IMR-90 (cell line): Measurements from ENCODE around the gene ANKRD24. TPM values are rescaled to one million over a fixed set of nuclear protein-coding genes. Genes with fewer than 3 reads are reported as not detected.

Source experiments
- ATAC-seq: fragments of 200-7000 bp; cut with Tn5 transposase; 2 replicates; pipeline ENCODE4 v1.9.1; 2020; ENCODE audit warnings: low read depth, mild to moderate bottlenecking, moderate library complexity
- BruUV-seq: library from RNA; stranded (reverse); fragments of 400-500 nt; replicated peaks from 2 replicates; lab custom pipeline; 2021; lab: Mats Ljungman, UMichigan
- CTCF ChIA-PET: fragments of 300-600 bp; formaldehyde crosslinking; extraction: SDS; loops from one replicate; lab custom pipeline; 2021; ENCODE audit warnings: antibody characterized with exemption; lab: Yijun Ruan, JAX
- POLR2A ChIA-PET: fragments of 300-600 bp; sonication (Branson Sonifier 250); formaldehyde crosslinking; loops from one replicate; lab custom pipeline; 2022; ENCODE audit warnings: antibody characterized with exemption; ENCODE audit not compliant: unreplicated experiment; lab: Charles Lee
- DNase-seq: peaks from one replicate; pipeline ENCODE4 v3.0.0; 2013
- H2AFZ ChIP-seq: replicated peaks from 2 replicates; pipeline ENCODE3; 2013; ENCODE audit warnings: low read length, mild to moderate bottlenecking; ENCODE audit not compliant: poor library complexity
- H2AK5ac ChIP-seq: 2 replicates; pipeline ENCODE4 v1.6.1; 2013; ENCODE audit warnings: low read depth, low read length, inconsistent platforms
- H2AK9ac ChIP-seq: replicated peaks from 2 replicates; pipeline ENCODE3; 2013; ENCODE audit warnings: mild to moderate bottlenecking, low read depth, low read length, moderate library complexity; ENCODE audit not compliant: poor library complexity
- H2BK120ac ChIP-seq: 2 replicates; pipeline ENCODE4 v1.6.1; 2013; ENCODE audit warnings: low read depth, low read length, inconsistent platforms
- H2BK15ac ChIP-seq: 3 replicates; pipeline ENCODE4 v1.6.1; 2013; ENCODE audit warnings: low read depth, low read length, inconsistent platforms
- H2BK20ac ChIP-seq: 2 replicates; pipeline ENCODE4 v1.6.1; 2013; ENCODE audit warnings: low read depth, mild to moderate bottlenecking, inconsistent platforms, low read length, moderate library complexity
- H2BK5ac ChIP-seq: 2 replicates; pipeline ENCODE4 v1.6.1; 2013; ENCODE audit warnings: mild to moderate bottlenecking, low read depth, low read length, inconsistent platforms; ENCODE audit not compliant: poor library complexity, severe bottlenecking
- H3K14ac ChIP-seq: replicated peaks from 2 replicates; pipeline ENCODE4 v1.6.1; 2013; ENCODE audit warnings: low read depth, low read length, inconsistent platforms
- H3K18ac ChIP-seq: 2 replicates; pipeline ENCODE4 v1.6.1; 2013; ENCODE audit warnings: low read depth, low read length, control low read depth
- H3K23ac ChIP-seq: 2 replicates; pipeline ENCODE4 v1.6.1; 2013; ENCODE audit warnings: low read depth, low read length, inconsistent platforms
- H3K27ac ChIP-seq: 2 replicates; pipeline ENCODE4 v1.5.1; 2013; ENCODE audit warnings: mild to moderate bottlenecking, control low read depth, low read length; ENCODE audit not compliant: insufficient read depth
- H3K27me3 ChIP-seq: 2 replicates; pipeline ENCODE4 v1.6.1; 2013; ENCODE audit warnings: low read length; ENCODE audit not compliant: control insufficient read depth, insufficient read depth
- H3K36me3 ChIP-seq: 2 replicates; pipeline ENCODE4 v1.6.1; 2013; ENCODE audit warnings: low read length, mixed read lengths; ENCODE audit not compliant: control insufficient read depth, insufficient read depth
- H3K4ac ChIP-seq: 2 replicates; pipeline ENCODE4 v1.6.1; 2013; ENCODE audit warnings: low read depth, low read length, inconsistent platforms
- H3K4me1 ChIP-seq: 2 replicates; pipeline ENCODE4 v1.6.1; 2013; ENCODE audit warnings: low read length, mixed read lengths; ENCODE audit not compliant: control insufficient read depth, insufficient read depth
- H3K4me2 ChIP-seq: 2 replicates; pipeline ENCODE4 v1.6.1; 2013; ENCODE audit warnings: low read depth, mild to moderate bottlenecking, control low read depth, low read length, moderate library complexity
- H3K4me3 ChIP-seq: 2 replicates; pipeline ENCODE4 v1.5.1; 2013; ENCODE audit warnings: low read depth, mild to moderate bottlenecking, control low read depth, low read length, moderate library complexity; ENCODE audit not compliant: insufficient read depth
- H3K56ac ChIP-seq: 2 replicates; pipeline ENCODE4 v1.6.1; 2013; ENCODE audit warnings: low read length, inconsistent platforms; ENCODE audit not compliant: insufficient read depth; ENCODE audit errors: extremely low read depth
- H3K79me1 ChIP-seq, 2 experiments: 2 replicates each; pipeline ENCODE4 v1.6.1; 2013; ENCODE audit warnings: low read length in 2 of 2, inconsistent platforms in 1 of 2, low read depth in 1 of 2
- H3K9ac ChIP-seq: 2 replicates; pipeline ENCODE4 v1.6.1; 2013; ENCODE audit warnings: low read depth, low read length, control low read depth
- H3K9me1 ChIP-seq: 2 replicates; pipeline ENCODE4 v1.6.1; 2013; ENCODE audit warnings: low read length, inconsistent platforms; ENCODE audit not compliant: insufficient read depth
- H3K9me3 ChIP-seq: 2 replicates; pipeline ENCODE4 v1.6.1; 2013; ENCODE audit warnings: low read length; ENCODE audit not compliant: control insufficient read depth, insufficient read depth
- H4K20me1 ChIP-seq: 2 replicates; pipeline ENCODE4 v1.6.1; 2013; ENCODE audit warnings: low read length, inconsistent platforms; ENCODE audit not compliant: insufficient read depth
- H4K5ac ChIP-seq: 2 replicates; pipeline ENCODE4 v1.6.1; 2013; ENCODE audit warnings: mild to moderate bottlenecking, low read depth, low read length, control low read depth
- H4K8ac ChIP-seq, 2 experiments: 2 replicates each; pipeline ENCODE4 v1.6.1; 2013; ENCODE audit warnings: low read depth in 2 of 2, low read length in 2 of 2, control low read depth in 1 of 2, inconsistent platforms in 1 of 2
- H4K91ac ChIP-seq: 2 replicates; pipeline ENCODE4 v1.6.1; 2013; ENCODE audit warnings: low read depth, low read length, inconsistent platforms; ENCODE audit not compliant: insufficient read depth
- BHLHE40 ChIP-seq: fragments of 150-350 bp; IDR thresholded peaks from 2 replicates; pipeline ENCODE4 v1.6.1; 2016; ENCODE audit warnings: mild to moderate bottlenecking, low read depth, low read length
- CHD1 ChIP-seq: IDR thresholded peaks from 2 replicates; pipeline ENCODE4 v1.6.1; 2012; ENCODE audit warnings: low read depth, low read length, improper control_type of control experiment
- ELK1 ChIP-seq: fragments of 150-350 bp; IDR thresholded peaks from 2 replicates; pipeline ENCODE4 v1.6.1; 2016; ENCODE audit warnings: low read depth, mild to moderate bottlenecking, low read length, moderate library complexity, borderline replicate concordance
- MAFK ChIP-seq: IDR thresholded peaks from 2 replicates; pipeline ENCODE4 v1.6.1; 2012; ENCODE audit warnings: low read depth, low read length, improper control_type of control experiment
- POLR2A ChIP-seq: IDR thresholded peaks from 2 replicates; pipeline ENCODE4 v1.6.1; 2012; ENCODE audit warnings: mild to moderate bottlenecking, low read depth, low read length
- RAD21 ChIP-seq: IDR thresholded peaks from 2 replicates; pipeline ENCODE4 v1.6.1; 2012; ENCODE audit warnings: low read length, improper control_type of control experiment
- RFX5 ChIP-seq: IDR thresholded peaks from 2 replicates; pipeline ENCODE4 v1.8.0; 2012; ENCODE audit warnings: low read depth, mild to moderate bottlenecking, low read length, moderate library complexity
- WGBS, 2 experiments: methylation state at CpG; one replicate each; pipeline versions ENCODE4 v1.1.5 to v1.1.7; 2013; ENCODE audit warnings: missing lambda C conversion rate in 2 of 2; ENCODE audit not compliant: insufficient read length in 1 of 2; ENCODE audit errors: extremely low coverage in 2 of 2; 5-methylcytosine and 5-hydroxymethylcytosine counted together
- dilution Hi-C: fragments of 300-500 bp; cut with HindIII; formaldehyde crosslinking; loops from one replicate; pipeline ENCODE4 v1.14.3; 2018; ENCODE audit warnings: low sequenced_read_pairs; ENCODE audit not compliant: unreplicated experiment
- in situ Hi-C: fragments of 300-500 bp; cut with MboI; formaldehyde crosslinking; loops from 3 replicates; pipeline ENCODE4 v1.14.3; 2019; ENCODE audit warnings: low sequenced_read_pairs, inconsistent platforms, mixed read lengths
- intact Hi-C: fragments of 100-400 bp; cut with micrococcal nuclease; formaldehyde crosslinking; loops from 2 replicates; pipeline ENCODE4 v1.10.0; 2022
- polyA plus RNA-seq, 3 experiments: library from polyadenylated mRNA; depleted of rRNA; stranded (reverse); fragments of >200 nt; gene quantifications; 2 replicates each; pipeline ENCODE4 v1.2.3, GENCODE V29; 2012; ENCODE audit warnings: low replicate concordance in 1 of 3
- total RNA-seq: library from RNA; depleted of rRNA; stranded (reverse); fragments of >200 nt; gene quantifications from 2 replicates; pipeline ENCODE4 v1.2.3, GENCODE V29; 2012

The ANKRD24 gene
- total and polyA plus RNA-seq, 2 of the 4 experiments (the other 2 are of a cell fraction): 0.18 to 0.21 TPM

DNA sequence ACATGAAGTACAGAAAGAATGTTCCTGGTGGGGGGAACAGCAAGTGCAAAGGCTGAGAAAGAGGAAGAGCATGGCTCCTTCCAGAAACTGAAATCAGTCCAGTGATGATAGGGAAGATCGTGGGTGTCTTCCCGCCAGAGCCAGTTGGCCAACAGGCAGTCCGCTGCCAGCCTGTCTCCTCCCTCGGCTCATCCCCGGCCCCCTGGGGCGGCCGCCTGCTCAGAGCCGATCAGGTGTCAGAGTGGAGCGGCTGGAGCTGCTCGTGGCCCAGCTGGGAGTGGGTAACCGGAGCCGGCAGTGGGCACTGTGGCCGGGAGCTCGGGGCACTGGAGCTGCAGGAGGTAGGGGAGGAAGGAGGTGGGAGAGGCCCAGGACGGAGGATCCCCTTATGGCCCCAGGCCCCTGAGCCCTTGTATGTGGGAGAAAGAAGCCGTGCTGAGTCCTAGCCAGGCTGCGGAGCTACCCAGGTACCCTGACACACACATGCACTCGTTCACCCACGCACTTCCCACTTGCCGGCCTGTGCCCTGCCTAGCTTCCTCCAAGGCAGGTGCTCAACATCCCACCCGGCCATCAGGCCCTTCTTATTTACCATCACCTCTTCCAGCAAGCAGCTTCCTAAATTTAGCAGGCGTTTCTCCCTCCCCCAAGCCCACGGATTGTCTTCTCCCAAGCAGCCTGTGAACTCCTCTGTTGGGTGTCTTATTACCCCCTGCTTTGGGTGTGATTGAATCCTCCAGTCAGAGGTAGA, 1.7 kb downstream of the ANKRD24 start:
- CTCF ChIA-PET: no interaction called here
- Histone ChIP-seq H2AK5ac (no peak overlapping the region), H3K9me3 (no peaks in the 10 kb centered on the region), H3K9me1 (peaks cover 4% of the 10 kb centered on the region; the same call in 1 of the 2 replicates), H4K91ac (no peak overlapping the region), H3K4me2 (no peak overlapping the region), H3K27me3 (no peaks in the 10 kb centered on the region; the same call in 1 of the 2 replicates), H4K20me1 (no peaks in the 10 kb centered on the region), H3K56ac (no peak overlapping the region), H2AK9ac (no peak overlapping the region), H2BK120ac (no peak overlapping the region), H3K9ac (no peak overlapping the region), H3K4me3 (no peak overlapping the region), H2BK5ac (no peak overlapping the region), H3K4ac (no peak overlapping the region), H4K8ac (no peak overlapping the region), H3K36me3 (peaks cover 8% of the 10 kb centered on the region), H3K14ac (no peak overlapping the region), H2BK20ac (no peak overlapping the region), H4K5ac (no peak overlapping the region), H3K18ac (no peak overlapping the region), H3K23ac (no peak overlapping the region), H3K4me1 (0 out of 2 replicates have a peak, but pooled peaks cover 1% of the 10 kb centered on the region), H3K27ac (no peak overlapping the region), H2BK15ac (no peak overlapping the region), H2AFZ (no peak overlapping the region), H3K79me1 (peaks cover 11 to 28% of the 10 kb centered on the region in 2 experiments)
- WGBS, 2 experiments: no CpG with 5 or more reads among the region's 23 CpGs
- TF ChIP-seq ELK1 (no peak), RFX5 (no peak), CHD1 (no peak), MAFK (no peak), POLR2A (no peak), RAD21 (no peak), BHLHE40 (no peak)
- no peak for DNase-seq
- intact Hi-C loops (no loop called here), in situ Hi-C loops (no loop called here), dilution Hi-C loops (no loop called here)
- no peak for ATAC-seq
- POLR2A ChIA-PET: no interaction called here
- BruUV-seq: no TSS peak
